IPS-11a (cell line): ENCODE results near the gene MOB1B.
"Not testable (repeated sequence)": the region's sequence is repeated elsewhere in the genome, so short reads cannot be mapped to it uniquely, and the experiment has no call there.

Experiments used
- H3K4me3 ChIP-seq: one replicate; pipeline ENCODE4 v1.5.1; 2013; ENCODE audit warnings: low read depth, low read length, control low read depth

Gene MOB1B

GRCh38 chr4:70948665-70949260, 46.6 kb downstream of the MOB1B start:
- H3K4me3 ChIP-seq = no peak overlapping the region

GRCh38 chr4:70954032-70954431, 51.9 kb downstream of the MOB1B start:
- no peak overlapping the region for H3K4me3 ChIP-seq

GRCh38 chr4:70956549-70957210, 54.5 kb downstream of the MOB1B start:
- H3K4me3 ChIP-seq = no peak overlapping the region

- H3K4me3 ChIP-seq = no peak overlapping the region
Measured at GRCh38 chr4:70958681-70959080, 56.5 kb downstream of the MOB1B start.

GRCh38 chr4:70969076-70969475, 66.9 kb downstream of the MOB1B start:
- no peak overlapping the region for H3K4me3 ChIP-seq

GRCh38 chr4:70976252-70976651, 74.1 kb downstream of the MOB1B start:
- no peak overlapping the region for H3K4me3 ChIP-seq

- H3K4me3 ChIP-seq = no peak overlapping the region
Measured at GRCh38 chr4:70979445-70980008, 77.4 kb downstream of the MOB1B start.

GRCh38 chr4:70980196-70980595, 78.0 kb downstream of the MOB1B start:
- H3K4me3 ChIP-seq = no peak overlapping the region

- H3K4me3 ChIP-seq = no peak overlapping the region
Measured at GRCh38 chr4:70984106-70984505, 81.9 kb downstream of the MOB1B start.

- H3K4me3 ChIP-seq = no peak overlapping the region
Measured at GRCh38 chr4:70984589-70984988, 82.4 kb downstream of the MOB1B start.

GRCh38 chr4:70991596-70991995, 89.4 kb downstream of the MOB1B start:
- H3K4me3 ChIP-seq = no peak overlapping the region

GRCh38 chr4:70992391-70992881, 90.3 kb downstream of the MOB1B start:
- H3K4me3 ChIP-seq = peak overlapping the region; percentile 44

- H3K4me3 ChIP-seq = peak within 1 kb of the TSS; percentile 92
Measured at GRCh38 chr4:70993181-70994068, 91.3 kb downstream of the MOB1B start, which contains the start of gene DCK. DCK (plus strand) TSS chr4:70993649; CDS start chr4:70993836, 187 bp downstream.

- peak overlapping the region; percentile 92 for H3K4me3 ChIP-seq
Measured at GRCh38 chr4:70994069-70994366, 91.8 kb downstream of the MOB1B start.

- peak overlapping the region; percentile 92 for H3K4me3 ChIP-seq
Measured at GRCh38 chr4:70994387-70995099, 92.4 kb downstream of the MOB1B start.

GRCh38 chr4:70996018-70996360, 93.8 kb downstream of the MOB1B start:
- no peak overlapping the region for H3K4me3 ChIP-seq

- no peak overlapping the region for H3K4me3 ChIP-seq
Measured at GRCh38 chr4:70997036-70997435, 94.9 kb downstream of the MOB1B start.

- H3K4me3 ChIP-seq = no peak overlapping the region
Measured at GRCh38 chr4:70997546-70997945, 95.4 kb downstream of the MOB1B start.

GRCh38 chr4:70999639-71000038, 97.5 kb downstream of the MOB1B start:
- not testable (repeated sequence) for H3K4me3 ChIP-seq

- not testable (repeated sequence) for H3K4me3 ChIP-seq
Measured at GRCh38 chr4:71001363-71001762, 99.2 kb downstream of the MOB1B start.

GRCh38 chr4:71004281-71004851, 102.2 kb downstream of the MOB1B start:
- H3K4me3 ChIP-seq = no peak overlapping the region
